Body of pancreas (tissue), 4 donors: Measurements from ENCODE around the gene TCHP.

ENCODE experiments used
- POLR2A ChIP-seq, 3 donors: fragments of 450-650 bp; IDR thresholded peaks; one replicate each; pipeline ENCODE4 v1.6.1; 2016; ENCODE audit warnings: antibody characterized with exemption in 3 of 3, mild to moderate bottlenecking in 2 of 3
- TF ChIP-seq, protein P1 (sequence below), 7 experiments: fragments of 450-650 bp in 4 of 7; fragments of 200-600 bp in 3 of 7; sonication (generic) in 3 of 7; IDR thresholded peaks; one replicate each; pipeline ENCODE4 v1.5.1; 2016 to 2019; ENCODE audit warnings: antibody characterized with exemption in 7 of 7

DNA sequence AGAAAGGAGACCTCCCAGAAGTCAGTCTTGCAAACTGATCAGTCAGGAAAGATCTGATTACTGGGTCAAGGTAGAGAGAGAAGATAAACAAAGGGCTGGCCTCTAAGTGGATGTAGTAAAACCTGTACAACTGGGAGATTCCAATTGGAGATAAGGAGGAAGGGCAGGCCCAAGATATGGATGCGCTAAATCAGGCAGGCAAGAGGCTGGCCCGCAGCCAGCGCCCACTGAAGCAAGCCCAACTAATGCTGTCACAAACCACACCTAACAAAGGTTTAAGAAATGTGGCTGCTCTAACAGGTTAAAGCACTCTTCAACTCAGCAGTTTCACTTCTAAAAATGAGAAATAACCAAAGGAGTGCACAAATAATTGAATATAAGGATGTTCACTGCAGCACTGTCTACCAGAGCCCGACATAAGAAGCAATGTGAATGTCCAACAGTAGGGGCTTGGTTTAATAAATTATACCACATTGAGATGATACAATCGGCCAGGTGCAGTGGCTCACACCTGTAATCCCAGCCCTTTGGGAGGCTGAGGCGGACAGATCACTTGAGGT lies 24.4 kb upstream of the TCHP start:
- TF ChIP-seq POLR2A (IDR thresholded peaks at IDR 0.05): no peak
- TF ChIP-seq, protein P1, sequence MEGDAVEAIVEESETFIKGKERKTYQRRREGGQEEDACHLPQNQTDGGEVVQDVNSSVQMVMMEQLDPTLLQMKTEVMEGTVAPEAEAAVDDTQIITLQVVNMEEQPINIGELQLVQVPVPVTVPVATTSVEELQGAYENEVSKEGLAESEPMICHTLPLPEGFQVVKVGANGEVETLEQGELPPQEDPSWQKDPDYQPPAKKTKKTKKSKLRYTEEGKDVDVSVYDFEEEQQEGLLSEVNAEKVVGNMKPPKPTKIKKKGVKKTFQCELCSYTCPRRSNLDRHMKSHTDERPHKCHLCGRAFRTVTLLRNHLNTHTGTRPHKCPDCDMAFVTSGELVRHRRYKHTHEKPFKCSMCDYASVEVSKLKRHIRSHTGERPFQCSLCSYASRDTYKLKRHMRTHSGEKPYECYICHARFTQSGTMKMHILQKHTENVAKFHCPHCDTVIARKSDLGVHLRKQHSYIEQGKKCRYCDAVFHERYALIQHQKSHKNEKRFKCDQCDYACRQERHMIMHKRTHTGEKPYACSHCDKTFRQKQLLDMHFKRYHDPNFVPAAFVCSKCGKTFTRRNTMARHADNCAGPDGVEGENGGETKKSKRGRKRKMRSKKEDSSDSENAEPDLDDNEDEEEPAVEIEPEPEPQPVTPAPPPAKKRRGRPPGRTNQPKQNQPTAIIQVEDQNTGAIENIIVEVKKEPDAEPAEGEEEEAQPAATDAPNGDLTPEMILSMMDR (IDR thresholded peaks at IDR 0.05): no peak
